Heart left ventricle (tissue), 13 donors: ENCODE measurements around the gene TLE1.

Experiments
- CTCF ChIP-seq, 12 donors: fragments of 200-600 bp; sonication (generic) in 4 of 12; IDR thresholded peaks; one replicate each; pipeline versions ENCODE4 v1.5.0 to v1.8.0; 2018 to 2022; ENCODE audit warnings: antibody characterized with exemption in 12 of 12, mild to moderate bottlenecking in 5 of 12
- POLR2A ChIP-seq, 2 donors: fragments of 450-650 bp; IDR thresholded peaks; one replicate each; pipeline ENCODE4 v1.6.1; 2017; ENCODE audit warnings: antibody characterized with exemption in 2 of 2, mild to moderate bottlenecking in 2 of 2, moderate library complexity in 2 of 2
- donor health status: ischemic (EF 13 %, LVEDD 7.1; RV severe dilation, severe dysfunction).
- donor health status: DM: no; HTN: yes; CAD: no.
- donor health status: DM: no; HTN: no; CAD: no.
- donor health status: ischemic (EF 25% LVEDD 6.9; RV normal size, moderate dysfunction).
- donor health status: ischemic (EF 25% LVEDD 5.7; RV mildly dilated, moderate dysfunction).
- donor health status: ischemic (EF 35%, LVEDD 5.7; RV mildly dilated, moderate dysfunction).
- donor health status: nonischemic (EF 11% LVEDD 7.7; RV severe dilation, severe dysfunction).
- donor health status: DM: yes; HTN: yes; CAD: no.
- donor health status: PGD.
- donor health status: ischemic (EF 29% LVEDD 5.4; RV normal size, mild dysfunction).
- donor health status: nonischemic (EF 23%, LVEDD 6.1; RV moderate dilation, normal function).

- TF ChIP-seq CTCF (IDR thresholded peaks at IDR 0.05) (no peak), POLR2A (IDR thresholded peaks at IDR 0.05) (no peak)
These were observed 79.3 kb downstream of the TLE1 start for GRCh38 chr9:81609782-81610739.
